ENCODE results near the gene KRTAP5-6.

GRCh38 chr11:1743585-1744136, 46.7 kb downstream of the KRTAP5-6 start:
- no peak for TF ChIP-seq CTCF (IDR thresholded peaks at IDR 0.05)
- no peak for TF ChIP-seq POLR2A (IDR thresholded peaks at IDR 0.05)
